SK-N-SH (cell line): ENCODE results near the gene RAB18. TPM values are rescaled to one million over a fixed set of nuclear protein-coding genes. Genes with fewer than 3 reads are reported as not detected.

Experiments
- CTCF ChIA-PET: fragments of 300-600, 350-600 bp; formaldehyde crosslinking; extraction: SDS; loops from one replicate; lab custom pipeline; 2021; lab: Yijun Ruan, JAX
- POLR2A ChIA-PET: fragments of 350-600 bp; sonication (Branson Sonifier 250); formaldehyde crosslinking; extraction: SDS; loops from one replicate; lab custom pipeline; 2020; ENCODE audit warnings: antibody characterized with exemption, inconsistent platforms; lab: Yijun Ruan, JAX
- DNase-seq: peaks from one replicate; pipeline ENCODE4 v3.0.0; 2012
- H2AFZ ChIP-seq: fragments of 200-600 bp; sonication (generic); 2 replicates; pipeline ENCODE4 v1.8.1; 2016; ENCODE audit warnings: antibody characterized with exemption, mild to moderate bottlenecking, low read depth
- H3F3A ChIP-seq: fragments of 200-600 bp; sonication (generic); replicated peaks from 2 replicates; pipeline ENCODE3; 2016; ENCODE audit warnings: antibody characterized with exemption, mild to moderate bottlenecking; ENCODE audit not compliant: insufficient read depth
- H3K27ac ChIP-seq, 2 experiments: fragments of 200-500 bp in 1 of 2; fragments of 200-600 bp in 1 of 2; sonication (Bioruptor generic) in 1 of 2; sonication (generic), shearing (Covaris generic) in 1 of 2; 2 replicates each; pipeline versions ENCODE4 v1.5.1 to v1.6.1; 2014 to 2016; ENCODE audit warnings: low read depth in 2 of 2, inconsistent platforms in 1 of 2, low read length in 1 of 2, mild to moderate bottlenecking in 1 of 2, mixed read lengths in 1 of 2
- H3K27me3 ChIP-seq: fragments of 200-600 bp; sonication (generic), shearing (Covaris generic); 2 replicates; pipeline ENCODE4 v1.6.1; 2016; ENCODE audit warnings: mixed run types; ENCODE audit not compliant: insufficient read depth
- H3K36me3 ChIP-seq, 2 experiments: fragments of 200-500 bp in 1 of 2; fragments of 200-600 bp in 1 of 2; sonication (Bioruptor generic) in 1 of 2; sonication (generic) in 1 of 2; replicated peaks in 1 of 2; 2 replicates each; pipeline versions ENCODE3 to v1.5.1; 2014 to 2016; ENCODE audit warnings: low read length in 1 of 2, mild to moderate bottlenecking in 1 of 2; ENCODE audit not compliant: insufficient read depth in 2 of 2, control insufficient read depth in 1 of 2
- H3K4me1 ChIP-seq, 2 experiments: fragments of 200-500 bp in 1 of 2; fragments of 200-600 bp in 1 of 2; sonication (Bioruptor generic) in 1 of 2; sonication (generic), shearing (Covaris generic) in 1 of 2; 2 replicates each; pipeline versions ENCODE4 v1.5.1 to v1.6.1; 2014 to 2016; ENCODE audit warnings: low read depth in 1 of 2, low read length in 1 of 2, mixed run types in 1 of 2; ENCODE audit not compliant: insufficient read depth in 2 of 2, control insufficient read depth in 1 of 2
- H3K4me2 ChIP-seq: fragments of 200-600 bp; sonication (generic), shearing (Covaris generic); 2 replicates; pipeline ENCODE4 v1.6.1; 2017; ENCODE audit warnings: mixed run types
- H3K4me3 ChIP-seq, 2 experiments: fragments of 200-500 bp in 1 of 2; fragments of 200-600 bp in 1 of 2; sonication (Bioruptor generic) in 1 of 2; sonication (generic), shearing (Covaris generic) in 1 of 2; 2 replicates each; pipeline versions ENCODE4 v1.5.1 to v1.8.1; 2014 to 2016; ENCODE audit warnings: low read depth in 2 of 2, inconsistent platforms in 1 of 2, low read length in 1 of 2, mild to moderate bottlenecking in 1 of 2, mixed read lengths in 1 of 2, moderate library complexity in 1 of 2
- H3K79me2 ChIP-seq: fragments of 200-600 bp; sonication (generic); 2 replicates; pipeline ENCODE4 v1.8.1; 2017; ENCODE audit warnings: mild to moderate bottlenecking; ENCODE audit not compliant: insufficient read depth
- H3K9ac ChIP-seq: fragments of 200-600 bp; sonication (generic); 2 replicates; pipeline ENCODE4 v1.6.1; 2017; ENCODE audit warnings: mixed run types
- H3K9me2 ChIP-seq: fragments of 200-600 bp; sonication (generic); 2 replicates; pipeline ENCODE4 v1.6.1; 2017; ENCODE audit warnings: mixed run types
- H3K9me3 ChIP-seq: fragments of 200-600 bp; sonication (generic); 2 replicates; pipeline ENCODE4 v1.6.1; 2017; ENCODE audit warnings: mixed run types, mild to moderate bottlenecking, moderate library complexity
- H4K20me1 ChIP-seq: fragments of 200-600 bp; sonication (generic); 2 replicates; pipeline ENCODE4 v1.6.1; 2017; ENCODE audit warnings: mild to moderate bottlenecking, mixed run types; ENCODE audit not compliant: insufficient read depth
- ELF1 ChIP-seq: IDR thresholded peaks from 2 replicates; pipeline ENCODE4 v1.4.0; 2012
- FOSL2 ChIP-seq: IDR thresholded peaks from 2 replicates; pipeline ENCODE4 v1.4.0; 2012; ENCODE audit warnings: low read depth, mild to moderate bottlenecking, moderate library complexity, borderline replicate concordance
- GATA2 ChIP-seq: sonication (generic); formaldehyde crosslinking; IDR thresholded peaks from 2 replicates; pipeline ENCODE4 v1.5.0; 2020; ENCODE audit warnings: mild to moderate bottlenecking, missing genetic modification reagents
- MXI1 ChIP-seq: IDR thresholded peaks from 2 replicates; pipeline ENCODE4 v1.6.1; 2012; ENCODE audit warnings: mild to moderate bottlenecking, low read depth, low read length, improper control_type of control experiment
- NFIC ChIP-seq: IDR thresholded peaks from 2 replicates; pipeline ENCODE4 v1.4.0; 2012; ENCODE audit warnings: borderline replicate concordance
- NRF1 ChIP-seq: IDR thresholded peaks from 2 replicates; pipeline ENCODE4 v1.6.1; 2012; ENCODE audit warnings: low read depth, mild to moderate bottlenecking, low read length
- RAD21 ChIP-seq: IDR thresholded peaks from 2 replicates; pipeline ENCODE4 v1.6.1; 2012; ENCODE audit warnings: mild to moderate bottlenecking, low read length
- RFX5 ChIP-seq: IDR thresholded peaks from 2 replicates; pipeline ENCODE4 v1.6.1; 2012; ENCODE audit warnings: mild to moderate bottlenecking, improper control_type of control experiment, low read length
- TAF1 ChIP-seq: IDR thresholded peaks from 2 replicates; pipeline ENCODE4 v1.6.1; 2012; ENCODE audit warnings: low read depth, mild to moderate bottlenecking, low read length, moderate library complexity, borderline replicate concordance
- YY1 ChIP-seq: IDR thresholded peaks from 2 replicates; pipeline ENCODE4 v1.4.0; 2012; ENCODE audit warnings: low read depth, mild to moderate bottlenecking
- WGBS: methylation state at CpG from one replicate; pipeline ENCODE4 v1.1.6; 2017; ENCODE audit warnings: low lambda C conversion rate; 5-methylcytosine and 5-hydroxymethylcytosine counted together
- polyA plus RNA-seq, 3 experiments: library from polyadenylated mRNA; depleted of rRNA; stranded (reverse); fragments of >200 nt; gene quantifications; 2 replicates each; pipeline ENCODE4 v1.2.3, GENCODE V29; 2012
- TF ChIP-seq, protein P1 (sequence below): IDR thresholded peaks from 2 replicates; pipeline ENCODE4; 2012
- TF ChIP-seq, protein P2 (sequence below): IDR thresholded peaks from 2 replicates; pipeline ENCODE4 v1.4.0; 2012; ENCODE audit warnings: low read depth
- TF ChIP-seq, protein P3 (sequence below): IDR thresholded peaks from 2 replicates; pipeline ENCODE4 v1.4.0; 2012; ENCODE audit warnings: low read depth, borderline replicate concordance
- TF ChIP-seq, protein P4 (sequence below): IDR thresholded peaks from 2 replicates; pipeline ENCODE4 v1.4.0; 2012; ENCODE audit warnings: low read depth, borderline replicate concordance
- TF ChIP-seq, protein P5 (sequence below): fragments of 200-600 bp; sonication (generic); IDR thresholded peaks from 2 replicates; pipeline ENCODE4 v1.6.1; 2017; ENCODE audit warnings: antibody characterized with exemption, mild to moderate bottlenecking, moderate library complexity
- TF ChIP-seq, protein P6 (sequence below): IDR thresholded peaks from 2 replicates; pipeline ENCODE4 v1.6.1; 2012; ENCODE audit warnings: mild to moderate bottlenecking, low read depth, low read length, moderate library complexity
- TF ChIP-seq, protein P7 (sequence below): fragments of 150-350 bp; IDR thresholded peaks from 2 replicates; pipeline ENCODE4 v1.6.1; 2017; ENCODE audit warnings: antibody characterized with exemption, low read length, low read depth, borderline replicate concordance

RAB18 gene
- polyA plus RNA-seq, 1 of the 3 experiments (the other 2 are of a cell fraction), result 10.2 TPM

DNA sequence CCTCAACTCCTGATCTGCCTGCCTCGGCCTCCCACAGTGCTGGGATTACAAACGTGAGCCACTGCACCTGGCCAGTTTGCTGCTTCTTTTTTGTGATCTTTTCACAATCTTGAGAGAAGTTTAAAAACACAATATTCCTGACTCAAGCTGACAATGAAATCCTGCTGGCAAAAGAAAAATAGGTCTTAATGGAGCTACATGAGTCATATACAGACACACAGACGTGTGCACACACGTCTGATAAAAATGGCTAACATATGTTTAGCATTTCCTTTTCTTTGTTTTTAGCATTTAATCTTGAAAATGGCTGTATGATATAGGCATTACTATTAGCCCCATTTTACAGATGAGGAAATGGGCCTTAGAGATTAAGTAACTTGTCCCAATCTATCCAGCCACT, 29.4 kb upstream of the RAB18 start:
- H3K9me2 ChIP-seq, result no peaks in the 10 kb centered on the region
- 9% methylated on average over 4 of the region's 4 CpGs for WGBS
- H3K4me3 ChIP-seq, result no peak overlapping the region
- no peak overlapping the region for H3K9ac ChIP-seq
- DNase-seq, result no peak
- H3K27ac ChIP-seq, result no peak overlapping the region
- H3K36me3 ChIP-seq, result no peaks in the 10 kb centered on the region
- H3F3A ChIP-seq, result no peaks in the 10 kb centered on the region
- TF ChIP-seq FOSL2 (no peak), YY1 (no peak)
- TF ChIP-seq, protein P1, sequence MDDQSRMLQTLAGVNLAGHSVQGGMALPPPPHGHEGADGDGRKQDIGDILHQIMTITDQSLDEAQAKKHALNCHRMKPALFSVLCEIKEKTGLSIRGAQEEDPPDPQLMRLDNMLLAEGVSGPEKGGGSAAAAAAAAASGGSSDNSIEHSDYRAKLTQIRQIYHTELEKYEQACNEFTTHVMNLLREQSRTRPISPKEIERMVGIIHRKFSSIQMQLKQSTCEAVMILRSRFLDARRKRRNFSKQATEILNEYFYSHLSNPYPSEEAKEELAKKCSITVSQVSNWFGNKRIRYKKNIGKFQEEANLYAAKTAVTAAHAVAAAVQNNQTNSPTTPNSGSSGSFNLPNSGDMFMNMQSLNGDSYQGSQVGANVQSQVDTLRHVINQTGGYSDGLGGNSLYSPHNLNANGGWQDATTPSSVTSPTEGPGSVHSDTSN, result no peak
- no peaks in the 10 kb centered on the region for H4K20me1 ChIP-seq
- ChIA-PET CTCF (interaction anchor here (1.5 kb wide), 1 partner anchor 15 kb away, joined by 3 read pairs; no protein-coding TSS in a partner anchor), POLR2A (no interaction called here)
- no peak overlapping the region for H2AFZ ChIP-seq
- H3K9me3 ChIP-seq, result no peaks in the 10 kb centered on the region
- H3K27me3 ChIP-seq, result peaks cover 15% of the 10 kb centered on the region; the same call in 1 of the 2 replicates
- no peaks in the 10 kb centered on the region for H3K4me1 ChIP-seq
- no peak overlapping the region for H3K4me2 ChIP-seq
- H3K79me2 ChIP-seq, result no peaks in the 10 kb centered on the region

DNA sequence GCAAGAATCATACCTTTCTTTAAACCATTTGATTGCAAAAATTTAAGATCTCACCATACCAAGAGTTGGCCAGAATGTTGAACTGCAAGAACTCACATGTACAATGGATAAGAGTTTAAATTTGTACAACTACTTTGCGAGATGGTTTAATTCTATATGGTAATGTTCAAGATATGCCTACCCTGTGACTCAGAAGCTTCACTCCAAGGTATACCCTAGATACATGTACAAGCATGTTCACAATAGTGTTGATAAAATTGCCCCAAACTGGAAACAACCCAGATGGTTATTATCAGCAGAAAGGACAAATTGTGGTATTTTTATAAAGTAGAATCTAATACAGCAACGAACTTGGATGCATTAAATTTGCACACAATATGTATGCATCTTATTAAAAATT, 25.1 kb upstream of the RAB18 start:
- CTCF ChIA-PET, result no interaction called here
- H3K4me2 ChIP-seq, result no peak overlapping the region
- no peaks in the 10 kb centered on the region for H3K4me1 ChIP-seq
- H3F3A ChIP-seq, result no peaks in the 10 kb centered on the region
- TF ChIP-seq, protein P2, sequence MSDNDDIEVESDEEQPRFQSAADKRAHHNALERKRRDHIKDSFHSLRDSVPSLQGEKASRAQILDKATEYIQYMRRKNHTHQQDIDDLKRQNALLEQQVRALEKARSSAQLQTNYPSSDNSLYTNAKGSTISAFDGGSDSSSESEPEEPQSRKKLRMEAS, result no peak
- TF ChIP-seq, protein P3, sequence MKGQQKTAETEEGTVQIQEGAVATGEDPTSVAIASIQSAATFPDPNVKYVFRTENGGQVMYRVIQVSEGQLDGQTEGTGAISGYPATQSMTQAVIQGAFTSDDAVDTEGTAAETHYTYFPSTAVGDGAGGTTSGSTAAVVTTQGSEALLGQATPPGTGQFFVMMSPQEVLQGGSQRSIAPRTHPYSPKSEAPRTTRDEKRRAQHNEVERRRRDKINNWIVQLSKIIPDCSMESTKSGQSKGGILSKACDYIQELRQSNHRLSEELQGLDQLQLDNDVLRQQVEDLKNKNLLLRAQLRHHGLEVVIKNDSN, result no peak
- TF ChIP-seq, protein P4, sequence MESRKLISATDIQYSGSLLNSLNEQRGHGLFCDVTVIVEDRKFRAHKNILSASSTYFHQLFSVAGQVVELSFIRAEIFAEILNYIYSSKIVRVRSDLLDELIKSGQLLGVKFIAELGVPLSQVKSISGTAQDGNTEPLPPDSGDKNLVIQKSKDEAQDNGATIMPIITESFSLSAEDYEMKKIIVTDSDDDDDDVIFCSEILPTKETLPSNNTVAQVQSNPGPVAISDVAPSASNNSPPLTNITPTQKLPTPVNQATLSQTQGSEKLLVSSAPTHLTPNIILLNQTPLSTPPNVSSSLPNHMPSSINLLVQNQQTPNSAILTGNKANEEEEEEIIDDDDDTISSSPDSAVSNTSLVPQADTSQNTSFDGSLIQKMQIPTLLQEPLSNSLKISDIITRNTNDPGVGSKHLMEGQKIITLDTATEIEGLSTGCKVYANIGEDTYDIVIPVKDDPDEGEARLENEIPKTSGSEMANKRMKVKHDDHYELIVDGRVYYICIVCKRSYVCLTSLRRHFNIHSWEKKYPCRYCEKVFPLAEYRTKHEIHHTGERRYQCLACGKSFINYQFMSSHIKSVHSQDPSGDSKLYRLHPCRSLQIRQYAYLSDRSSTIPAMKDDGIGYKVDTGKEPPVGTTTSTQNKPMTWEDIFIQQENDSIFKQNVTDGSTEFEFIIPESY, result no peak
- no peak for TF ChIP-seq RFX5
- TF ChIP-seq, protein P5, sequence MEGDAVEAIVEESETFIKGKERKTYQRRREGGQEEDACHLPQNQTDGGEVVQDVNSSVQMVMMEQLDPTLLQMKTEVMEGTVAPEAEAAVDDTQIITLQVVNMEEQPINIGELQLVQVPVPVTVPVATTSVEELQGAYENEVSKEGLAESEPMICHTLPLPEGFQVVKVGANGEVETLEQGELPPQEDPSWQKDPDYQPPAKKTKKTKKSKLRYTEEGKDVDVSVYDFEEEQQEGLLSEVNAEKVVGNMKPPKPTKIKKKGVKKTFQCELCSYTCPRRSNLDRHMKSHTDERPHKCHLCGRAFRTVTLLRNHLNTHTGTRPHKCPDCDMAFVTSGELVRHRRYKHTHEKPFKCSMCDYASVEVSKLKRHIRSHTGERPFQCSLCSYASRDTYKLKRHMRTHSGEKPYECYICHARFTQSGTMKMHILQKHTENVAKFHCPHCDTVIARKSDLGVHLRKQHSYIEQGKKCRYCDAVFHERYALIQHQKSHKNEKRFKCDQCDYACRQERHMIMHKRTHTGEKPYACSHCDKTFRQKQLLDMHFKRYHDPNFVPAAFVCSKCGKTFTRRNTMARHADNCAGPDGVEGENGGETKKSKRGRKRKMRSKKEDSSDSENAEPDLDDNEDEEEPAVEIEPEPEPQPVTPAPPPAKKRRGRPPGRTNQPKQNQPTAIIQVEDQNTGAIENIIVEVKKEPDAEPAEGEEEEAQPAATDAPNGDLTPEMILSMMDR, result no peak
- no peak for TF ChIP-seq MXI1
- no peak for TF ChIP-seq NRF1
- TF ChIP-seq GATA2, result no peak
- no peak for TF ChIP-seq TAF1
- no peak for TF ChIP-seq RAD21
- no peak for TF ChIP-seq NFIC
- TF ChIP-seq, protein P6, sequence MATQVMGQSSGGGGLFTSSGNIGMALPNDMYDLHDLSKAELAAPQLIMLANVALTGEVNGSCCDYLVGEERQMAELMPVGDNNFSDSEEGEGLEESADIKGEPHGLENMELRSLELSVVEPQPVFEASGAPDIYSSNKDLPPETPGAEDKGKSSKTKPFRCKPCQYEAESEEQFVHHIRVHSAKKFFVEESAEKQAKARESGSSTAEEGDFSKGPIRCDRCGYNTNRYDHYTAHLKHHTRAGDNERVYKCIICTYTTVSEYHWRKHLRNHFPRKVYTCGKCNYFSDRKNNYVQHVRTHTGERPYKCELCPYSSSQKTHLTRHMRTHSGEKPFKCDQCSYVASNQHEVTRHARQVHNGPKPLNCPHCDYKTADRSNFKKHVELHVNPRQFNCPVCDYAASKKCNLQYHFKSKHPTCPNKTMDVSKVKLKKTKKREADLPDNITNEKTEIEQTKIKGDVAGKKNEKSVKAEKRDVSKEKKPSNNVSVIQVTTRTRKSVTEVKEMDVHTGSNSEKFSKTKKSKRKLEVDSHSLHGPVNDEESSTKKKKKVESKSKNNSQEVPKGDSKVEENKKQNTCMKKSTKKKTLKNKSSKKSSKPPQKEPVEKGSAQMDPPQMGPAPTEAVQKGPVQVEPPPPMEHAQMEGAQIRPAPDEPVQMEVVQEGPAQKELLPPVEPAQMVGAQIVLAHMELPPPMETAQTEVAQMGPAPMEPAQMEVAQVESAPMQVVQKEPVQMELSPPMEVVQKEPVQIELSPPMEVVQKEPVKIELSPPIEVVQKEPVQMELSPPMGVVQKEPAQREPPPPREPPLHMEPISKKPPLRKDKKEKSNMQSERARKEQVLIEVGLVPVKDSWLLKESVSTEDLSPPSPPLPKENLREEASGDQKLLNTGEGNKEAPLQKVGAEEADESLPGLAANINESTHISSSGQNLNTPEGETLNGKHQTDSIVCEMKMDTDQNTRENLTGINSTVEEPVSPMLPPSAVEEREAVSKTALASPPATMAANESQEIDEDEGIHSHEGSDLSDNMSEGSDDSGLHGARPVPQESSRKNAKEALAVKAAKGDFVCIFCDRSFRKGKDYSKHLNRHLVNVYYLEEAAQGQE, result no peak
- TF ChIP-seq, protein P7, sequence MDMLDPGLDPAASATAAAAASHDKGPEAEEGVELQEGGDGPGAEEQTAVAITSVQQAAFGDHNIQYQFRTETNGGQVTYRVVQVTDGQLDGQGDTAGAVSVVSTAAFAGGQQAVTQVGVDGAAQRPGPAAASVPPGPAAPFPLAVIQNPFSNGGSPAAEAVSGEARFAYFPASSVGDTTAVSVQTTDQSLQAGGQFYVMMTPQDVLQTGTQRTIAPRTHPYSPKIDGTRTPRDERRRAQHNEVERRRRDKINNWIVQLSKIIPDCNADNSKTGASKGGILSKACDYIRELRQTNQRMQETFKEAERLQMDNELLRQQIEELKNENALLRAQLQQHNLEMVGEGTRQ, result no peak
- no peak for TF ChIP-seq ELF1
- TF ChIP-seq, all 33 proteins: peak for 0
- Histone ChIP-seq H3K9ac (no peak overlapping the region), H2AFZ (no peak overlapping the region), H3K79me2 (no peaks in the 10 kb centered on the region), H3K9me2 (no peaks in the 10 kb centered on the region), H3K27me3 (peaks cover 15% of the 10 kb centered on the region; the same call in 1 of the 2 replicates), H3K4me3 (no peak overlapping the region), H3K36me3 (no peaks in the 10 kb centered on the region), H3K27ac (no peak overlapping the region), H4K20me1 (no peaks in the 10 kb centered on the region), H3K9me3 (no peaks in the 10 kb centered on the region)
- DNase-seq, result no peak
- 0% methylated on average over 2 of the region's 2 CpGs for WGBS
- POLR2A ChIA-PET, result no interaction called here
